PFSK-1 (cell line): Measurements from ENCODE around the gene SPOCK3. TPM values are rescaled to one million over a fixed set of nuclear protein-coding genes. Genes with fewer than 3 reads are reported as not detected.

Experiments used
- FOXP2 ChIP-seq: optimal IDR thresholded peaks from 2 replicates; pipeline ENCODE3; 2011; ENCODE audit warnings: borderline replicate concordance, control low read depth, inconsistent platforms; ENCODE audit not compliant: insufficient read depth; ENCODE audit errors: extremely low read length, extremely low read depth
- POLR2AphosphoS5 ChIP-seq: IDR thresholded peaks from 2 replicates; pipeline ENCODE4 v1.6.1; 2012; ENCODE audit warnings: low read depth, mild to moderate bottlenecking, control low read depth, low read length, moderate library complexity
- REST ChIP-seq, 2 experiments: IDR thresholded peaks; 2 replicates each; pipeline versions ENCODE4 v1.6.1 to v1.8.0; 2011 to 2012; ENCODE audit warnings: low read depth in 2 of 2, low read length in 2 of 2, control low read depth in 1 of 2, inconsistent platforms in 1 of 2, mild to moderate bottlenecking in 1 of 2, moderate library complexity in 1 of 2; ENCODE audit not compliant: insufficient read depth in 1 of 2
- SIN3A ChIP-seq: IDR thresholded peaks from 2 replicates; pipeline ENCODE4 v1.6.1; 2012; ENCODE audit warnings: mild to moderate bottlenecking, low read length, moderate library complexity, borderline replicate concordance; ENCODE audit not compliant: insufficient read depth
- TAF1 ChIP-seq: IDR thresholded peaks from 2 replicates; pipeline ENCODE4 v1.6.1; 2012; ENCODE audit warnings: low read length, control low read depth, borderline replicate concordance; ENCODE audit not compliant: insufficient read depth
- polyA plus RNA-seq: library from polyadenylated mRNA; unstranded; fragments of >200 nt; gene quantifications from one replicate; pipeline ENCODE4 v1.2.1, GENCODE V29; 2012; ENCODE audit warnings: low read depth, missing spikeins; ENCODE audit not compliant: insufficient read length

Gene SPOCK3
- not detected for polyA plus RNA-seq

GRCh38 chr4:167234316-167234881, at the start of gene SPOCK3:
Gene SPOCK3 (minus strand): TSS chr4:167234494.
- no peak for TF ChIP-seq FOXP2
- no peak for TF ChIP-seq REST (IDR thresholded peaks at IDR 0.05; ENCODE audit: insufficient read depth in 1 of 2, low read depth in 2 of 2, low read length in 2 of 2)
- TF ChIP-seq TAF1: no peak
- no peak for TF ChIP-seq POLR2AphosphoS5
- TF ChIP-seq SIN3A: no peak

GRCh38 chr4:167282171-167282864, 48.0 kb upstream of the SPOCK3 start:
- no peak for TF ChIP-seq TAF1
- no peak for TF ChIP-seq POLR2AphosphoS5
- no peak for TF ChIP-seq REST (IDR thresholded peaks at IDR 0.05; ENCODE audit: insufficient read depth in 1 of 2, low read depth in 2 of 2, low read length in 2 of 2)
- TF ChIP-seq SIN3A: no peak
- TF ChIP-seq FOXP2: no peak

- no peak for TF ChIP-seq POLR2AphosphoS5
- TF ChIP-seq SIN3A: no peak
- no peak for TF ChIP-seq TAF1
- no peak for TF ChIP-seq REST (IDR thresholded peaks at IDR 0.05; ENCODE audit: insufficient read depth in 1 of 2, low read depth in 2 of 2, low read length in 2 of 2)
- no peak for TF ChIP-seq FOXP2
Measured at GRCh38 chr4:167274351-167274750, 40.1 kb upstream of the SPOCK3 start.

- TF ChIP-seq POLR2AphosphoS5 (no peak), FOXP2 (no peak), SIN3A (no peak), REST (IDR thresholded peaks at IDR 0.05; ENCODE audit: insufficient read depth in 1 of 2, low read depth in 2 of 2, low read length in 2 of 2) (no peak), TAF1 (no peak)
Measured at GRCh38 chr4:167265231-167265630, 30.9 kb upstream of the SPOCK3 start.
